ENCODE results near the gene PCDHB9.
"Not testable (repeated sequence)": the region's sequence is repeated elsewhere in the genome, so short reads cannot be mapped to it uniquely, and the experiment has no call there.

PCDHB9 gene

DNA sequence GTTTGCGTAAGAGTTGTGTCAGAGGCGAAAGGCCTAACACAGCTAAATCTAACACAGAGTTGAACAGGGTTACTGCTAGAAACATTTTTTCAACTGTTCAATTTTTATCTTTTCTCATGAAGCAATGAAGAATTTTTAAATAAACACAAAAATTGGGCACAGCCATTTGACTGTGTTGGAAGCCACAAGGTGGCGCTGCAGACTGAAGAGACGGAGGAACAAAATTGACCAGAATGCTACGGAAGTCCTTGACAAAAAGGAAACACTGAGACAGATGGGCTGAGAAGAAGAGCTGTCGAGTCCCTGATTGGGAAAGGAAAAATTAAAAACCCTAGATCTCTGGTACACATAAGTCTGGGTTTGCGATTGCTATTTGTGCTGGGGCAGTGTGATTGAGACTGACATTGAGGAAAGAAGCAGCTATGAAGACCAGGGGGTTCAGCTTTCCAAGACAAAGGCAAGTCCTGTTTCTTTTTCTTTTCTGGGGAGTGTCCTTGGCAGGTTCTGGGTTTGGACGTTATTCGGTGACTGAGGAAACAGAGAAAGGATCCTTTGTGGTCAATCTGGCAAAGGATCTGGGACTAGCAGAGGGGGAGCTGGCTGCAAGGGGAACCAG, at the start of gene PCDHB9:
TSS of gene PCDHB9 (plus strand) at position 265 of the 616 bp plus-strand sequence. CDS start at position 423, 158 bp downstream.
- in situ Hi-C loops (cut with MboI; ENCODE audit: low sequenced_read_pairs): no loop called here

DNA sequence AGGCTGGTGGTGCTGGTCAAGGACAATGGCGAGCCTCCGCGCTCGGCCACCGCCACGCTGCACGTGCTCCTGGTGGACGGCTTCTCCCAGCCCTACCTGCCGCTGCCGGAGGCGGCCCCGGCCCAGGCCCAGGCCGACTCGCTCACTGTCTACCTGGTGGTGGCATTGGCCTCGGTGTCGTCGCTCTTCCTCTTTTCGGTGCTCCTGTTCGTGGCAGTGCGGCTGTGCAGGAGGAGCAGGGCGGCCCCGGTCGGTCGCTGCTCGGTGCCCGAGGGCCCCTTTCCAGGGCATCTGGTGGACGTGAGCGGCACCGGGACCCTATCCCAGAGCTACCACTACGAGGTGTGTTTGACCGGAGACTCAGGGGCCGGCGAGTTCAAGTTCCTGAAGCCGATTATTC, 49.6 kb upstream of the PCDHB9 start:
- in situ Hi-C loops (cut with MboI; ENCODE audit: low sequenced_read_pairs): not testable (repeated sequence)

- in situ Hi-C loops (cut with MboI; ENCODE audit: low sequenced_read_pairs): no loop called here
Observed at GRCh38 chr5:141149812-141150211, 37.1 kb upstream of the PCDHB9 start, which contains the start of gene PCDHB6. PCDHB6 (plus strand) TSS chr5:141150057; CDS start chr5:141150258, 201 bp downstream.

DNA sequence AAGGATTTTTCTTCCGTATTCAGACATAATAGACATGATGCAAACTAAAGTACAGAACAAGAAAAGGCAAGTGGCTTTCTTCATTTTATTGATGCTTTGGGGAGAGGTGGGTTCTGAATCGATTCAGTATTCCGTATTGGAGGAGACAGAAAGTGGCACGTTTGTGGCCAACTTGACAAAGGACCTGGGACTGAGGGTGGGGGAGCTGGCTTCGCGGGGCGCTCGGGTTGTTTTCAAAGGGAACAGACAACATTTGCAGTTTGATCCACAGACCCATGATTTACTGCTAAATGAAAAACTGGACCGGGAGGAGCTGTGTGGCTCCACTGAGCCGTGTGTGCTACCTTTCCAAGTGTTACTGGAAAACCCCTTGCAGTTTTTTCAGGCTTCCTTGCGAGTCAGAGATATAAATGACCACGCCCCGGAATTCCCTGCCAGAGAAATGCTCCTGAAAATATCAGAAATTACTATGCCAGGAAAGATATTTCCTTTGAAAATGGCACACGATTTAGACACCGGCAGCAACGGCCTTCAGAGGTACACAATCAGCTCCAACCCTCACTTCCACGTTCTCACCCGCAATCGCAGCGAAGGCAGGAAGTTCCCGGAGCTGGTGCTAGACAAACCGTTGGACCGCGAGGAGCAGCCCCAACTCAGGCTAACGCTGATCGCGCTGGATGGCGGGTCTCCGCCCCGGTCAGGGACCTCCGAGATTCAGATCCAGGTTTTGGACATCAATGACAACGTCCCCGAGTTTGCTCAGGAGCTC, 36.6 kb upstream of the PCDHB9 start:
- in situ Hi-C loops (cut with MboI; ENCODE audit: low sequenced_read_pairs): no loop called here

DNA sequence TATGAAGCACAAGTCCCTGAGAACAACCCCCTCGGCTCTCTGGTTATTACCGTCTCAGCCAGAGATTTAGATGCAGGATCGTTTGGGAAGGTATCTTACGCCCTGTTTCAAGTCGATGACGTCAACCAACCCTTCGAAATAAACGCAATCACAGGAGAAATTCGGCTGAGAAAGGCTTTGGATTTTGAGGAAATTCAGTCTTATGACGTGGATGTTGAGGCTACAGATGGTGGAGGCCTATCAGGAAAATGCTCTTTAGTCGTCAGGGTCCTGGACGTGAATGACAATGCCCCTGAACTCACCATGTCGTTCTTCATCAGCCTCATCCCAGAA, 36.0 kb upstream of the PCDHB9 start:
- in situ Hi-C loops (cut with MboI; ENCODE audit: low sequenced_read_pairs): no loop called here

DNA sequence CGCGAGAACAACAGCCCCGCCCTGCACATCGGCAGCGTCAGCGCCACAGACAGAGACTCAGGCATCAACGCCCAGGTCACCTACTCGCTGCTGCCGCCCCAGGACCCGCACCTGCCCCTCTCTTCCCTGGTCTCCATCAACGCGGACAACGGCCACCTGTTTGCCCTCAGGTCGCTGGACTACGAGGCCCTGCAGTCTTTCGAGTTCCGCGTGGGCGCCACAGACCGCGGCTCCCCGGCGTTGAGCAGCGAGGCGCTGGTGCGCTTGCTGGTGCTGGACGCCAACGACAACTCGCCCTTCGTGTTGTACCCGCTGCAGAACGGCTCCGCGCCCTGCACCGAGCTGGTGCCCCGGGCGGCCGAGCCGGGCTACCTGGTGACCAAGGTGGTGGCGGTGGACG, 35.3 kb upstream of the PCDHB9 start:
- in situ Hi-C loops (cut with MboI; ENCODE audit: low sequenced_read_pairs): not testable (repeated sequence)

DNA sequence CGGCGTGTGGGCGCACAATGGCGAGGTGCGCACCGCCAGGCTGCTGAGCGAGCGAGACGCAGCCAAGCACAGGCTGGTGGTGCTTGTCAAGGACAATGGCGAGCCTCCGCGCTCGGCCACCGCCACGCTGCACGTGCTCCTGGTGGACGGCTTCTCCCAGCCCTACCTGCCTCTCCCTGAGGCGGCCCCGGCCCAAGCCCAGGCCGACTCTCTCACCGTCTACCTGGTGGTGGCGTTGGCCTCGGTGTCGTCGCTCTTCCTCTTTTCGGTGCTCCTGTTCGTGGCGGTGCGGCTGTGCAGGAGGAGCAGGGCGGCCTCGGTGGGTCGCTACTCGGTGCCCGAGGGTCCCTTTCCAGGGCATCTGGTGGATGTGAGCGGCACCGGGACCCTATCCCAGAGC, 34.9 kb upstream of the PCDHB9 start:
- in situ Hi-C loops (cut with MboI; ENCODE audit: low sequenced_read_pairs): not testable (repeated sequence)

DNA sequence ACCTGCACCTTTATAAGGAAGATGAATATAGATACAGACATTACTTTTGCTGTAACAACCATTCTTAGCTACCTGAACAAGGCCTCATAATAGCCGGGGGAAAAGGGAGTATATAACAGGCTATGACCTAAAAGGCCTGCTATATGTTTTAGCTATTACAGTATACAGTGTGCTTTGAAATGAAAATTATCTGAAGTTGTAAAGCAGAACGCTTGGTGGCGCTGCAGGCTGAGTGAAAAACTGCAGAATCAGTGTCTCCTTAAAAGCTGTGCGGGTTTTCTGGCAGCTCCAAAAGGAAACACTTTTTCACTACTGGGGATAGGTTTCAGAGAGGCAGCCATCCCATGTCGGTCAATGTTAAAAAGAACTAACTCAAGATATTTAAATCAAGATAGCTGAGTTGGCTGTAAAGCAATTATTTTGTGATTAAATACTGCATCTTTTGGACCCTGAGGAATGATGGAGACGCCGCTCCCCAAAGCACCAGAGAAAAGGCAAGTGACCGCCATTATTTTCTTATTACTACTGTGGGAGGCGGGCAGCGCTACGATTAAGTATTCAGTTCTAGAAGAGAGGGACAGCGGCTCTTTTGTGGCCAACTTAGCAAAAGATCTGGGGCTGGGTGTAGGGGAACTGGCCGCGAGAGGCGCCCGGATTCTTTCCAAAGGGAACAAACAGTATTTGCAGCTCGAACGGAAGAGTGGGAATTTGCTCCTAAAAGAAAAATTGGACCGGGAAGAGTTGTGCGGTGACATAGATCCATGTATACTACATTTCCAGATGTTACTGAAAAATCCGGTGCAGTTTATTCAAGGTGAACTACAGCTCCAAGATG, 31.2 kb upstream of the PCDHB9 start:
- in situ Hi-C loops (cut with MboI; ENCODE audit: low sequenced_read_pairs): no loop called here

DNA sequence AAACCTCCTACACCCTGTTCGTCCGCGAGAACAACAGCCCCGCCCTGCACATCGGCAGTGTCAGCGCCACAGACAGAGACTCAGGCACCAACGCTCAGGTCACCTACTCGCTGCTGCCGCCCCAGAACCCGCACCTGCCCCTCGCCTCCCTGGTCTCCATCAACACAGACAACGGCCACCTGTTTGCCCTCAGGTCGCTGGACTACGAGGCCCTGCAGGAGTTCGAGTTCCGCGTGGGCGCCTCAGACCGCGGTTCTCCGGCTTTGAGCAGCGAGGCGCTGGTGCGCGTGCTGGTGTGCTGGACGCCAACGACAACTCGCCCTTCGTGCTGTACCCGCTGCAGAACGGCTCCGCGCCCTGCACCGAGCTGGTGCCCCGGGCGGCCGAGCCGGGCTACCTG, 29.6 kb upstream of the PCDHB9 start:
- in situ Hi-C loops (cut with MboI; ENCODE audit: low sequenced_read_pairs): not testable (repeated sequence)

GRCh38 chr5:141157901-141158300, 29.1 kb upstream of the PCDHB9 start:
- in situ Hi-C loops (cut with MboI; ENCODE audit: low sequenced_read_pairs): not testable (repeated sequence)

- in situ Hi-C loops (cut with MboI; ENCODE audit: low sequenced_read_pairs): no loop called here
Observed at GRCh38 chr5:141172381-141173204, 14.4 kb upstream of the PCDHB9 start, which contains the start of gene PCDHB7. PCDHB7 (plus strand) TSS chr5:141172644; CDS start chr5:141172836, 192 bp downstream.

- in situ Hi-C loops (cut with MboI; ENCODE audit: low sequenced_read_pairs): not testable (repeated sequence)
Observed at GRCh38 chr5:141174291-141175104, 12.5 kb upstream of the PCDHB9 start.

DNA sequence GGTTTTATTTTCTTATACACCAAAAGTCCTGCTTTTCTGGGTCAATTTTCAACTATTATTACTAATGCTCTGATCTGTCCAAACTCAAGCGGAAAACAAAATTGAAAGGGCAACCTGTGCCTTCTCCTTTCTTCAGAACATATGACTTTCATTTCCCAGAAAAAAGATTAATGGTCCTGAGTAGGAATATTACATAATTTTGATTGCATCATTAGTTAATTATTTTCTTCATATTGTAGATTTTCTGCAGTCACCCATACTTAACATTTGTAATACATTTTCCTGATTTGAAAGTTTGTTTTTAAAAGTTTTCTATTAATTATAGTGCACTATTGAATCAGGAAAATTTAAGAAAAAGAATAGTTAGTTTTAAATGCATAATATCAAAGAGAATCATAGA, 11.0 kb upstream of the PCDHB9 start:
- in situ Hi-C loops (cut with MboI; ENCODE audit: low sequenced_read_pairs): no loop called here

DNA sequence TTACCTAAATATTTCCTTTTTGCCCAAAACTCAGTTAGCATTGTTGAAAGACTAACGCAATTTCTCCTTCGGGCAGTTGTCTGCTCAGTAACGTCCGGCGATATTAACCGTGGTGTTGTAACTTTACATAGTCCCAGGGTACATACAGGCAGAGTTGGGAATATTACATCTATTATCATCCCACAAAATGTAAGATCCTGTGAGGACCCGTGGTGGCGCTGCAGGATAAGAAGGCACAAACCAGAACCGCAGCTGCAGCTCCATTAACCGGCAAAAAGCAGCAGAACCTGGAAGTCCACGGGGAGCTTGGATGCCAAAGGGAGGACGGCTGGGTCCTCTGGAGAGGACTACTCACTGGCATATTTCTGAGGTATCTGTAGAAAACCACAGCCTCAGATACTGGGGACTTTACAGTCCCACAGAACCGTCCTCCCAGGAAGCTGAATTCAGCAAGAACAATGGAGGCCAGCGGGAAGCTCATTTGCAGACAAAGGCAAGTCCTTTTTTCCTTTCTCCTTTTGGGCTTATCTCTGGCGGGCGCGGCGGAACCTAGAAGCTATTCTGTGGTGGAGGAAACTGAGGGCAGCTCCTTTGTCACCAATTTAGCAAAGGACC, 9.3 kb upstream of the PCDHB9 start, which contains the start of gene PCDHB8:
TSS of gene PCDHB8 (plus strand) at position 214 of the 615 bp plus-strand sequence. CDS start at position 459, 245 bp downstream.
- in situ Hi-C loops (cut with MboI; ENCODE audit: low sequenced_read_pairs): not testable (repeated sequence)

DNA sequence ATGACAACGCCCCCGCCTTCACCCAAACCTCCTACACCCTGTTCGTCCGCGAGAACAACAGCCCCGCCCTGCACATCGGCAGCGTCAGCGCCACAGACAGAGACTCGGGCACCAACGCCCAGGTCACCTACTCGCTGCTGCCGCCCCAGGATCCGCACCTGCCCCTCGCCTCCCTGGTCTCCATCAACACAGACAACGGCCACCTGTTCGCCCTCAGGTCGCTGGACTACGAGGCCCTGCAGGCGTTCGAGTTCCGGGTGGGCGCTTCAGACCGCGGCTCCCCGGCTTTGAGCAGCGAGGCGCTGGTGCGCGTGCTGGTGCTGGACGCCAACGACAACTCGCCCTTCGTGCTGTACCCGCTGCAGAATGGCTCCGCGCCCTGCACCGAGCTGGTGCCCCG, 7.6 kb upstream of the PCDHB9 start:
- in situ Hi-C loops (cut with MboI; ENCODE audit: low sequenced_read_pairs): not testable (repeated sequence)

DNA sequence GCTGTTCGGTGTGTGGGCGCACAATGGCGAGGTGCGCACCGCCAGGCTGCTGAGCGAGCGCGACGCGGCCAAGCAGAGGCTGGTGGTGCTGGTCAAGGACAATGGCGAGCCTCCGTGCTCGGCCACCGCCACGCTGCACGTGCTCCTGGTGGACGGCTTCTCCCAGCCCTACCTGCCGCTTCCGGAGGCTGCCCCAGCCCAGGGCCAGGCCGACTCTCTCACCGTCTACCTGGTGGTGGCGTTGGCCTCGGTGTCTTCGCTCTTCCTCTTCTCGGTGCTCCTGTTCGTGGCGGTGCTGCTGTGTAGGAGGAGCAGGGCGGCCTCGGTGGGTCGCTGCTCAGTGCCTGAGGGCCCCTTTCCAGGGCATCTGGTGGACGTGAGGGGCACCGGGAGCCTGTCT, 7.1 kb upstream of the PCDHB9 start:
- in situ Hi-C loops (cut with MboI; ENCODE audit: low sequenced_read_pairs): not testable (repeated sequence)

- in situ Hi-C loops (cut with MboI; ENCODE audit: low sequenced_read_pairs): no loop called here
Observed at GRCh38 chr5:141180313-141180712, 6.6 kb upstream of the PCDHB9 start.

GRCh38 chr5:141182248-141182647, 4.7 kb upstream of the PCDHB9 start, which contains the start of gene PCDHB16:
PCDHB16 (plus strand) TSS chr5:141182387; CDS start chr5:141182560, 173 bp downstream.
- in situ Hi-C loops (cut with MboI; ENCODE audit: low sequenced_read_pairs): no loop called here
